T1000 (cell line): ENCODE data around the gene CNN3.
A peak's percentile ranks its signal among the peaks of the same experiment; 100 is the strongest.

Experiments
- DNase-seq: peaks from one replicate; lab custom pipeline; 2025; ENCODE audit warnings: mixed read lengths; lab: John Stamatoyannopoulos, UW

CNN3 gene

DNA sequence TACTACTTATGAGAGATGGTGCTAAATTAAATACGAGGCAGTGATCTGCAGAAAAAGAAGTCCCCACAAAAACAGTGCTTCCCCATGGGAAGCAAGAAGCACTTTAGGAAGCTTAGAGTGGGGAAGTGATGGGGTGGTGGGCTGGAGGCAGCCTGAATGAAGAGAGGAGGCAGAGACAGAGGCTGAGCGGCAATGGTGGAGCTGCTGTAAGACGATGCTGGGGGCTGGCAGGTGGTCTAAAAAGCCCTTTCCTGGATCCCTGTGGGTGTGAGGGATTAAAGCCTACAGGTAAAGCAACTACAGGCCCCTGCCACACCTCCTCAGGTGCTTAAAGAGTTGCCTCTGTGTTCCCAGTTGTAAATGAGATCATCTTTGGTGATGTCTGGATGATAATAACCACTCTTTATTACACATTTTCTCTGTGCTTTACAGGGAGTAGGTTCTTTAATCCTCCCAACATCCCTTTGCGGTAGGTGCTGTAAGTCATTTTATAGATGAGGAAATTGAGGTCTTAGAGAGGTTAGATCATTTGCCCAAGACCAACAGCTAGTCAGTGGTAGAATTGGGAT is 39.2 kb downstream of the CNN3 start:
- DNase-seq = no peak

GRCh38 chr1:94887106-94887505 is 39.8 kb downstream of the CNN3 start:
- no peak for DNase-seq

- no peak for DNase-seq
These were observed 40.5 kb downstream of the CNN3 start for GRCh38 chr1:94886361-94886760.

GRCh38 chr1:94884507-94884906 is 42.4 kb downstream of the CNN3 start:
- no peak for DNase-seq

- DNase-seq = no peak
These were observed 42.8 kb downstream of the CNN3 start for GRCh38 chr1:94884106-94884505.

DNA sequence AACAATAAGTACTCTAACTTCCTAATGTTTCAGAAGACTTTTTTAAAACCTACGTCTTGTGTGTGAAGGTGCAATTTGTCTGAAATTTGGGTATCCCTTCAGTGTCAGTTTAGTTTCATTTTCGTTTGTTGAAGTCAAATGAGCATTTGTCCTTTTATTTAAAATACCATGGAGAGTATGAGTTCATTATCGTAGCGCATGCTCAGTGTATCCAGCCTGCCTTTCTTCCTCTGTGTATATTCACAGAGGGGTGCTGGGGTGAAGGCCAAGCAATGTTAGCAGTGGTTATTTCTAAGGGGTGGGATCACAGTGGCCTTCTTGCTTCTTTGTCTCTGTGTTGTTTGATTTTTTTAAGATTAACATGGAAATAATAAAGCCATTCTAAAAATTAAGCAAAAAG is 43.2 kb downstream of the CNN3 start:
- no peak for DNase-seq

GRCh38 chr1:94878329-94878728 is 48.6 kb downstream of the CNN3 start:
- no peak for DNase-seq

DNA sequence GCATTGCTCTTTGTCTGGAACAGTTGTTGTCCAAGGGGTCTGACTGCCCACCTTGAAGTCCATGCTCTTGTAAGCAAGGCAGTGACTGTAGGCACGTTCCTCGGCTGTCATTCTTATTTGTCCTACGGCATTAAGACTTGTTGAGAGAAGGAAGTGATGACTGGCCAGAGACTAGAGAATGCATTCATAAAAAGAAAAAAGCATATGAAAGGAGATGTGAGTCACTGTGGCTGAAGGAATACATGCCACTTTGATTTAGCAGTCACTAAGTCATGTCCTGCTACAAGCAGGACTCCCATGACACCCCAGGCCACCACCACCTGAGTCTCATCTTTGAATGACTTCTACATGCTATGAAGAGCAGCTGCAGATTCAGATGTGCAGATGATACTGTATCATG is 50.5 kb downstream of the CNN3 start:
- no peak for DNase-seq

GRCh38 chr1:94875794-94876193 is 51.1 kb downstream of the CNN3 start:
- no peak for DNase-seq

DNA sequence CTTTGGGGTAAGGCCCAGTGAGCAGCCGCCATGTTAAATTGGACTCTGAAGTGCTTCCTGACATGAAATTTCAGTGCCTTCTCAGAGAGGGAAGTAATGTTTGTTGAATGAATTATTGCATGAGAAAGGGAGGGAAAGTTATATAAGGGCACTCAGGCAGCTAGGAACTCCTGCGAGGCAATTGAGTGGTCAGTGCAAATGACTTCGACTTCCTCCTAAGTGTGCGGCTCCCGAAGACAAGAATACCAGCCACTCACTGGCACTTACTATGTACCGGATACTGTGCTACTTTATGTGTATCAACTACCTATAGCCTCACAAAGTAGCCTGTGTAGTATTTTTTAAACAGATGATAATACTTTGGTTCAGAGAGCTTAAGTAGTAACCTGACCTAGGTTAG is 52.5 kb downstream of the CNN3 start:
- DNase-seq = no peak

GRCh38 chr1:94873520-94874351 is 53.2 kb downstream of the CNN3 start:
- no peak for DNase-seq

DNA sequence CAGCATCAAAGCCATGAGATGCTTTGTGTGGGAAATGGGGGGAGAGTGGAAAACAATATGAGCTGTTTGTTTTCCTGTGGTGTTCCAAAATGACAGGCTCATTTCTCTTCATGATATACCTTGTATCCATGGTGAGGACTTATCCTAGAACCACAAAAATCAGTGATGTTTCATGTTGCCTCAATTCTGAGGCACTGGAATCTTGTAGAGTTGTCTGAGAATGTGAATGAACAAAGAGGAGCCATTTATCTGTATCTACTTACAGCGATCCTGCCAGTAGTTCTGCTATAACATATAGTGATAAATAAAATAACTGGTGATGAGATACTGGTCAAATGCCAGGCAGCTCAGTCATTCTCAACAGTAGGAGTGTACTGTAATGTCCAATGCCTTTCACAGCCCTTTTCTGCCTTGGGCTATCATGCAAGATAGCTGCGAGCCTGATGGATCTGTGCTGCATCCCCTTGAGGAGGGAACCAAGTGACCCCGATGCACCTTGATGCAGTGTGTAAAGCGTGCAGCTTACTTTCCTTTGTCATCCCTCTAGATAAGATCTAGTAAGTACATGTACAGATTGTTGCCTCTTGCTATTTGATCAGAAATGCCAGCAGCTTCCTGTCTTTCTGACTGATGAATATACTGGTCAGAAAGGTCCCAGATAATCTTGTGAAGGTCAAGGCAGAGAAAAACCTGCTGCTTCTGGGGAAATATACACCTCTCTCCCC is 54.0 kb downstream of the CNN3 start:
- no peak for DNase-seq

DNA sequence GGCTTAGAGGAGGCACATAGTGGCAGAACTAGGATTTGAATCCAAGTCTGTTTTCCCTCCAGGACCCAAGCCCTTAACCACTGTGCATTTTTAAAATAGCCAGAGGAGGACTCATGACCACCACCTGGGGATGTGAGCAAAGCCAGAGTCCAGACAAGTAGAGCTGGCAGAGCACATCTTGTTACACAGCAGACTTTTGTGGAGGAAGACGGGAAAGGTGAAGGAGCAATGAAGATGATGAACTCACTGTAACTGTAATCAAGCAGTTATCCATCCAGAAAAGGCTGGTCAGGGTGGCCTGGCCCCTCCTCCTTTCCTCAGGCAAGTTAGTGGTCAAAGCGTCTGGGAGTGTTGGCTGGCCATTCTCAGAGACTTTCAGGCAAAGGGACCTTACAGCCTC is 55.9 kb downstream of the CNN3 start:
- DNase-seq = no peak

GRCh38 chr1:94866164-94866807 is 60.6 kb downstream of the CNN3 start:
- no peak for DNase-seq

DNA sequence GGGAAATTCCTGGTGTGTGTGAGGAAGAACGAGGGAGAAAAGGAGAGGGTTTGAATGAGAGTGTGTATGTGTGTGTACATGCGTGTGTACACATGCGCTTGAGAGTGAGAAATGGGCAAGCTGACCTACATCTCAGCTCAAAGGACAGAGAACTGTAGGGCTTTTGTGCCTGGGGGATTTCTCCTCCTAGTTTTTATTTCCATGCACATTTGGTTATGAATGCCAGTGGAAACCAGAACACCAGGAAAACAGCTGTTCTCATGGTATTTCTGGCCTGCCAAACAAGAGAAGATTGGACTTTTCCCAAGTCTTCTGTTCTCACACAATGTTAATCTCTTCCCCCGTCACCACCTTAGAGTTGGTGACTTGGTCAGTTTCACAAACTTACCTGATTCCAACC is 61.5 kb downstream of the CNN3 start:
- DNase-seq = no peak

GRCh38 chr1:94864821-94865220 is 62.1 kb downstream of the CNN3 start:
- no peak for DNase-seq

- DNase-seq = peak; percentile 18
These were observed 63.0 kb downstream of the CNN3 start for GRCh38 chr1:94863919-94864318.

DNA sequence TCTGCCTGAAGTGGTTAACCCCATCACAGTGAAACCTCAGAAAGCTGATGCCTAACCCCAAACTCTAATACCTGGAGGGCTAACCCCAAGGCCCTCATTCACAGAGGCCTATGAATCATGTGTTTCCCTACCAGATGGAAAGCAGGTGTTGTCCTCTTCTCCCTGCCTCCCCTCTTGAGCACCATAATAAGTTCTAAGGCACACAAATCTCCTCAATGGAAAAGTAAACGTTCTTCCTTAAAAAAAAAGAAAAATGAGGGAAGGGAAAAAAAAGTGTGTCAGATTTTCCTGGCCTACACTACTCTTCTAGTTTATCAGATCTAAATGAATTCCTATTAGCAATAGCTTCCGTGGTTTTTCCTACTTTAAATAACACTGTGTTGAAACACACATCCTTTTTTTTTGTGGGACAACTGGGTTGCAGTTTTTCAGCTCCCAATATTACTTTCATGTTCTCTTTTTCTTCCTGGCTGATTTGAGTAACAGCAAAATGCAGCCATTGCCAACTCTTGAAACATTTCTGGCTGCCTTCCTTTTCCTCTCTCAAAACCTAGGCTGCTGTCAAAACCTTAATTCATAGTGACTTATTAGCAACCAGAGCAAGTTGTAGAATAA is 63.5 kb downstream of the CNN3 start:
- no peak for DNase-seq

GRCh38 chr1:94862718-94863117 is 64.2 kb downstream of the CNN3 start:
- DNase-seq = no peak

DNA sequence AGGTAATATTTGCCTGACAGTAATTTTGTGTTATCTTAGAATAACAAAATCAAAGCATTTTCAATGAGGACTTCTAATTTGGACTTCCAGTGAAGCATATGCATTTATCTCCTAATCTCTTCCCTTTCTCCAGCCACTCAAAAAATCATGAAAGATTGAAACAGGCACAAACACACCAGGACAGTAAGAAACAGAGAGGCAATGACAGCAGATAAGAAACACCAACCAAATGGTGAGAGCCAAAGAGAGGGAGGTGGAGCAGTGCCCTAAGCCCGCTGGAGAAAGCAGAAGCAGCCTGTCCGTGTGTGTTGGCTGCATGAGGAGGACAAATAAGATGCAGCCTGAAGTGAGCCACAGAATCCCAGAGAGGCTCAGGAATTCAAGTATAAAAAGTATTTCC is 67.7 kb downstream of the CNN3 start:
- no peak for DNase-seq

- DNase-seq = no peak
These were observed 68.6 kb downstream of the CNN3 start for GRCh38 chr1:94858276-94858675.

DNA sequence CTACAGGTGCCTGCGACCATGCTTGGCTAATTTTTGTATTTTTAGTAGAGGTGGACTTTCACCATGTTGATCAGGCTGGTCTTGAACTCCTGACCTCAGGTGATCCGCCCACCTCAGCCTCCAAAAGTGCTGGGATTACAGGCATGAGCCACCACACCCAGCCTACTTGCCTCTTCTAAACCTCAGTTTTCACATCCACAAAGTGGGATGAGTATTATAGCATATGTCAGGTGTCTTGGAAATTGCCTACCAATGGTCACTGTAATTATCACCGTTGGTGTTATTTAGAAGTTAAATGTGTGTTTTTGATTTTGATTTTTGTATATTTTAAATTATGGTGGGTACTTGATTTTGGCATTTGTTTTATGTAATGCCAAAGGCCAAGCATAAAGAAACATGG is 70.0 kb downstream of the CNN3 start:
- DNase-seq = no peak
